HG03025 (cell line): ENCODE data around the gene EML6.
"Not testable (repeated sequence)": the region's sequence is repeated elsewhere in the genome, so short reads cannot be mapped to it uniquely, and the experiment has no call there.

Experiments
- ATAC-seq: cut with Tn5 transposase; IDR thresholded peaks from one replicate; pipeline ENCODE4 v1.9.1; 2021; ENCODE audit warnings: mild to moderate bottlenecking, moderate library complexity; ENCODE audit not compliant: unreplicated experiment, low FRiP score

EML6 gene

GRCh38 chr2:54871457-54872107 lies 148.1 kb downstream of the EML6 start:
- ATAC-seq: no peak

- ATAC-seq: no peak
Measured at GRCh38 chr2:54872780-54873179, 149.3 kb downstream of the EML6 start.

- ATAC-seq: not testable (repeated sequence)
Measured at GRCh38 chr2:54873236-54873635, 149.8 kb downstream of the EML6 start.

- no peak for ATAC-seq
Measured at GRCh38 chr2:54876764-54877163, 153.3 kb downstream of the EML6 start.

GRCh38 chr2:54878182-54878581 lies 154.7 kb downstream of the EML6 start:
- no peak for ATAC-seq

GRCh38 chr2:54879032-54879431 lies 155.6 kb downstream of the EML6 start:
- no peak for ATAC-seq

- no peak for ATAC-seq
Measured at GRCh38 chr2:54879598-54880332, 156.3 kb downstream of the EML6 start.

- no peak for ATAC-seq
Measured at GRCh38 chr2:54880428-54880827, 157.0 kb downstream of the EML6 start.

- no peak for ATAC-seq
Measured at GRCh38 chr2:54881759-54882158, 158.3 kb downstream of the EML6 start.

GRCh38 chr2:54885891-54886290 lies 162.4 kb downstream of the EML6 start:
- ATAC-seq: no peak

- ATAC-seq: no peak
Measured at GRCh38 chr2:54887850-54888545, 164.5 kb downstream of the EML6 start.

- no peak for ATAC-seq
Measured at GRCh38 chr2:54889053-54889452, 165.6 kb downstream of the EML6 start.

GRCh38 chr2:54891909-54892308 lies 168.4 kb downstream of the EML6 start:
- no peak for ATAC-seq

GRCh38 chr2:54894467-54894866 lies 171.0 kb downstream of the EML6 start:
- ATAC-seq: no peak

- ATAC-seq: no peak
Measured at GRCh38 chr2:54895730-54896129, 172.3 kb downstream of the EML6 start.

- ATAC-seq: no peak
Measured at GRCh38 chr2:54897420-54898310, 174.2 kb downstream of the EML6 start.

GRCh38 chr2:54898456-54899226 lies 175.2 kb downstream of the EML6 start:
- no peak for ATAC-seq

- ATAC-seq: no peak
Measured at GRCh38 chr2:54899576-54900200, 176.2 kb downstream of the EML6 start.

GRCh38 chr2:54901224-54901986 lies 177.9 kb downstream of the EML6 start:
- no peak for ATAC-seq
